HepG2 (cell line): ENCODE measurements around the gene ZNF524.

ENCODE experiments used
- ETV6 ChIP-seq: sonication (generic); formaldehyde crosslinking; conservative IDR thresholded peaks from 2 replicates; pipeline ENCODE4 v1.4.0; 2020; ENCODE audit warnings: missing genetic modification reagents
- ZKSCAN1 ChIP-seq: fragments of 150-350 bp; IDR thresholded peaks from 2 replicates; pipeline ENCODE4 v1.6.1; 2014; ENCODE audit warnings: low read length

GRCh38 chr19:55625004-55625326, 24.9 kb downstream of the ZNF524 start:
- no peak for TF ChIP-seq ZKSCAN1
- TF ChIP-seq ETV6 (CRISPR knock-in tag) = no peak
